SIG-M5 treated with dmso at 0.1 percent for 504 hours (cell line): ENCODE data around the gene GCNT4.
"Not testable (repeated sequence)": the region's sequence is repeated elsewhere in the genome, so short reads cannot be mapped to it uniquely, and the experiment has no call there.

ENCODE experiments used
- DNase-seq: peaks from one replicate; lab custom pipeline; 2025; ENCODE audit not compliant: unreplicated experiment; lab: John Stamatoyannopoulos, UW

GCNT4 gene, protein sequence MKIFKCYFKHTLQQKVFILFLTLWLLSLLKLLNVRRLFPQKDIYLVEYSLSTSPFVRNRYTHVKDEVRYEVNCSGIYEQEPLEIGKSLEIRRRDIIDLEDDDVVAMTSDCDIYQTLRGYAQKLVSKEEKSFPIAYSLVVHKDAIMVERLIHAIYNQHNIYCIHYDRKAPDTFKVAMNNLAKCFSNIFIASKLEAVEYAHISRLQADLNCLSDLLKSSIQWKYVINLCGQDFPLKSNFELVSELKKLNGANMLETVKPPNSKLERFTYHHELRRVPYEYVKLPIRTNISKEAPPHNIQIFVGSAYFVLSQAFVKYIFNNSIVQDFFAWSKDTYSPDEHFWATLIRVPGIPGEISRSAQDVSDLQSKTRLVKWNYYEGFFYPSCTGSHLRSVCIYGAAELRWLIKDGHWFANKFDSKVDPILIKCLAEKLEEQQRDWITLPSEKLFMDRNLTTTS

DNA sequence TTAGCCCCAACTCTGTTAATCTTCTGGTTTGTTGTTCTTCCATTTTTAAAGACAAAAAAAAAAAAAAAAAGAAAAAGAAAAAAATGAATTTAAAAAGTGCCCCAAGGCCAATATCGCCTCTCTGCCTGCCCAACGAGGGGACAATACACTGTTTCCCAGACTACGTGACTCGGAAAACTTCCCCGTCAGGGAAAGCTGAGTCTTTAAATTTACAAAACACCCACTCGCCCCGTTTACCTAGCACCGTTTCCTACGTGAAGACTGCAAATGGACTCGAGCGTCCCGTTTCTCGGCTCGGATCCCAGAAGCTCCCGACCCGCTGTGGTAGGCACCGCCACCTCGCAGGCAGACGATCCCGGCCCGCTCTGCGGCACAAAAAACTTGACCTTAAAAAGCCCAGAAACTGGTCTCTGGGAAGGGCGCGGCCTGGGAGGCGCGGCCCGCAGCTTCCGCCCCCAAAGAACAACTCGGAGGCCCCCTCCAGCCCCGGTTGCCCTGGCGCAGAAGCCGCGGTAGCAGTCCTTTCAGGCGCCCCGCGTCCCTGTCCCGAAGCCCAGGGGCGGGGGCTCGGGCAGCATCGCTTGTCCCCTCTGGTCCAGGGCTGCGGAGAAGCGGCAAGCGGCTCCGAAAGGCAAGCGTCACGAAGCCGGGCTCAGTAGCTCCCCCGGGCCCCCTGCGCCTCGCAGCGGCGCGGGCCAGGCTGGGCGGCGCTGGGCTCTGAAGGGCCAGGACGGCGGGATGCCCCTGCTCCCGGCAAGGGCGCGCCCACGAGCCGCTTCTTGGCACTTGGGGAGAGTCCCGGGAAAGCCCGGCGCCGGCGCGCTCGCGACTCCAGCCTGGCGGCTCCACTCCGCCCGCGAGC, at the start of gene GCNT4:
Gene GCNT4 (minus strand): TSS at position 367 of the 862 bp plus-strand sequence. CDS start 22,521 bp downstream, outside the sequence.
- no peak for DNase-seq

DNA sequence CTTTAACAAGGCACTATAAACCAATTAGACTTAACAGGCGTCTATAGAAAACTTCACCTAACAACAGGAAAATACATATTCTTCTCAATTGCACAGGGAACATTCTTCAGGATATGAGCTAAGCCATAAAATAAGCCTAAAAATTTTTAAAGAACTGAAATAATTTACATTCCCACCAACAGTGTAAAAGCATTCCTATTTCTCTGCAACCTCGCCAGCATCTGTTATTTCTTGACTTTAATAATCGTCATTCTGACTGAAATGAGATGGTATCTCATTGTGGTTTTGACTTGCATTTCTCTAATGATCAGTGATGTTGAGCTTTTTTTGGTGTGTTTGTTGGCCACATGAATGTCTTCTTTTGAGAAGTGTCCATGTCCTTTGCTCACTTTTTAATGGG, 43.6 kb upstream of the GCNT4 start:
- DNase-seq: not testable (repeated sequence)

DNA sequence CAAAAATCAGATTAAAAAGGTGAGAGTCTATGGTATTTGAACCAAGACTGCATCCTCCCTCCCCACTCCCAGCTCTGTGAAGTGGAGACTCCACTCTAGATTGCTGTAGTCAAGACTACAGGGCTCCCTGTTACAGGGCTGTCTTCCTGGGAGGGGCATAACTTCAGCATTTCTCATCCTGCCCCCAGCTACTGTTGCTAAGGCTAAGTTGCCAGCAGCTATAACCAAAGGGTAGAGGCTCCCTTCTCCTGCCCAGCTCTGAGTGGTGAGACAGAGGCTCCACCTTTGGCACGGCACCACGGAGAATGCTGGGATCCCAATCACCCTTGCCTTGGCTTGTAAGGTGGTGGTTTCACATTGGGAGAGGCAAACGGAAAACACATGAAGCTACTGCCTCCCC, 39.2 kb upstream of the GCNT4 start:
- no peak for DNase-seq

DNA sequence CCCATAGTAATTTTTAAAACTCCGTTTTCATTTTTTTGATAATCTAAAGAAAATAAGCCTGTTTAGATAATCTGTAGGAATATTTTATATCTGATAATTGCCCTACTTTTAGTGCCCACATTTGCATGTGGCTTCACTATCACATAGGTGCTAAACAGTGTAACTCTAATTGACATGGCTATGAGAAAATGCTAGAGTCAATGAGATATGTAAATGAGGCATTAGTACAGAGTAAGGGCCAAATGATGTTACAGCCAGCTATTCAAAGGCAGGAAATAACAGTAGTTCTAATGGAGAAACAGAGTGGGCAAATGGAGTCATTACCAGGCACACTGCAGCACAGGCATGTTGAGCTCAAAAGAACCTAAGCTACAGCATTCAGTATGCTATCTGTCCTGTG, 37.3 kb upstream of the GCNT4 start:
- no peak for DNase-seq

DNA sequence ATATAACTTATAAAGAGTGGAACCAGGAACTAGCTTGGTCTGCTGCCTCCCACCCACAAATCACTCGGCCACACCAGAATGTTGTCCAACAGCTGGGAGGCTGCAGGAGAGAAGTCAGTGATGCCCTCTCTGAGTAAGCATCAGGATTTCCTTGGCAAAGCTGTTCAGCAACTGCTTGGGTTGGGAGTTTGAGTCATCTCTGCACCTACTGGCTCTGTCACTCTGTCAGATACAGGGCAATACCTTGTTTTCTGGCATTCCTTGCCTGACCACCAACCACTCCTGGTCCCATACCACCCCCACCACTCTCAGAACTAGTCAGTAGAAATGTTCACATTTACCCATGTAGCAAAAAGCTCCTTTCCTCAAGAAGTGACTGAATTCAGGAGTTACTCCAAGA, 36.8 kb upstream of the GCNT4 start:
- DNase-seq: no peak

DNA sequence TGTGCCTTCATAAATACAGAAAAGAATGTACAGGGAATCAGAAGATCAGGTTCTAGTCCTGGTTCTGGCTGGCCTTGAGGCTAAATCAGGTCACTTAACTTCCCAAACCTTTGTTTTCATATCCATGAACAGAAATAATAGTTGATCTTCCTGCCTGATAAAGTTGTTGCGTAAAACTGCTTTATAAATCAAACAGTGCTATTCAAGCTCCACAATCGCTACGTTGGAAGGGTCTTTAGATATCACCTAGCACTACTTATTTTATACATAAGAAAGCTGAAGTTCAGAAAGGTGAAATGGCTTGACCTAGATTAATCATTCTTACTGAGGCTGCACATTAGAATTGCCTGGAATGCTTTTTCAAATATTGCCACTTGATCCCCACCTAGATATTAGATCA, 36.3 kb upstream of the GCNT4 start:
- no peak for DNase-seq

- no peak for DNase-seq
These were observed 29.2 kb upstream of the GCNT4 start for GRCh38 chr5:75081510-75081909.

- not testable (repeated sequence) for DNase-seq
These were observed 27.0 kb upstream of the GCNT4 start for GRCh38 chr5:75079346-75079745.

DNA sequence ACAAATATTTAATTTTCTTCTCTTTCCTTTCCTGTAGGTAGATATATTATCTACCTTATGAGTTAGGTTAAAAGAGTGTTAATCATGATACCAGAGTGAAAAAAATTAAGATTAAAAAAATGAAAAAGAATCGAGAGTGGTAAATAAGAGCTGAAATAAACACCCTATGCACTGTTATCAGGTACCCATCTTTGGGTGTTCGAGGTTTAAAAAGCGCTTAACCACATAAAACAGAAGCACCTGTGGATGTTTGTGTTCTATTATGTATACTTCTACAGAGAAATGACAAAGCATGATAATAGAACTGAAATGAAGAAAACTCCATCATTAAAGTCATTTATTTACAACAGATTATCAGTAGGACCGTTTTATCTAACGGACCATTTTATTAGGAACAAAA, 25.7 kb upstream of the GCNT4 start:
- DNase-seq: no peak

DNA sequence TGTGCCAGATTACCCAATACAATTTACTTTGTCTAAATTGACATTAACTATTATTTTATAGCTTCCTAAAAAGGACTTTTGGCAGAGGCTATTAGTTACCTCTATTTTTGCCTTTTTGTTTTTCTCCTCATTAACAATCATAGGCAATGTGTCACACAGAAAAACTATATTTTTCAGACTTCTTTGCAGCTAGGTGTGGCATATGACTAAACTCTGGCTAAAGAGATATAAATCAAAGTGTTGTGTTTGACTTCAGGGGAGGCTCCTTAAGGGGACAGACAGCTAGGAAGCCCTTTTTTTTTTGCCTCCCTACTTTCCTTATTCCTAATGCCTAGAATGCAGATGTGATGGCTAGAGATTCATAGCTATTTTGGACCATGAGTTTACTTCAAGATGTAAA, 19.7 kb upstream of the GCNT4 start:
- no peak for DNase-seq

- no peak for DNase-seq
These were observed 18.7 kb upstream of the GCNT4 start for GRCh38 chr5:75071100-75071499.

GRCh38 chr5:75067434-75067833, 15.1 kb upstream of the GCNT4 start:
- DNase-seq: no peak

GRCh38 chr5:75062925-75063531, 10.7 kb upstream of the GCNT4 start:
- no peak for DNase-seq

GRCh38 chr5:75059912-75060545, 7.7 kb upstream of the GCNT4 start:
- no peak for DNase-seq

DNA sequence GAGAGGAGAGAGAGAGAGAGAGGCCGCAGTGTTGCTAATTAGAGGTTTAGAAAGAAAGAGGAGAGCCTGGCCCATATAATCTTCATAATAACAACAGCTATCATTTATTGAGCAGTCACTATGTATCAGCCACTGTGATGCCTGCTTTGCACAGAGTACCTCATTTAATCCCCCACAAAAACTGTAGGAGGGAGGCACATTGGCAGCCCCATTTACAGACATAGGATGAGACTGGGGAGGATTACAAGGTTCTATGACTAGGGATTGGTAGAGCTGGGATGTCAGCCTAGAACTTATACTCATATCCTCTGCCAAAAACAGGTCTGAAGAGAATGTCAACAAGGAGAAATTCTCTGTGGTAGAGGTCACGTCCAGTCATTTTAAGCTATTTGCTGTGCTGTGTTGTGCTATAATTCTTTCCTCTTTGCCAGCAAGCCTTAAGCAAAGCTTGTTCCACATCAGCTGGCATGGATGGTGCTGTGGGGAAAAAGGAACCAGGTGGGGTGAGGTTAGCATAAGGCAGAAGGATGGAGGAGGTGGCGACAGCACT, 6.7 kb upstream of the GCNT4 start:
- no peak for DNase-seq

DNA sequence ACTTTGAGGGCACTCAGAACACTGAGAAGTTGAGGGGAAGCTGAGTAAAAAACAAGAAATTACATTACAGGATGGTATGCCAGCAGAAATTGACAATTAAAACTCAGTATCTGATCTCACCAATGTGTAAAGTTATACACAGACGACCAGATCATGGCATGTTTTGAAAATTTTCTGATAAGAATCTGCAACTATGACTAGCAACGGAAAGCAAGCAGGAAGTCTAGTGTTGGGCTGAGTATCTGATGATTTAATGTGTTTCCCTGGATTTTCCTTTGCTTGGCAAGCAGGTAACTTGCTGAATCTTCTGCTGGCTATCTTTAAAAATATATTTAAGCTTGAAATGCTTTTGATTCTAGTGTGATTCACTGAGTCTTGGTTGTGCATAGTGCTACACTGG, 5.2 kb upstream of the GCNT4 start:
- no peak for DNase-seq

- DNase-seq: no peak
These were observed 3.4 kb upstream of the GCNT4 start for GRCh38 chr5:75055727-75056144.

GRCh38 chr5:75054134-75054930, 2.0 kb upstream of the GCNT4 start:
- no peak for DNase-seq

DNA sequence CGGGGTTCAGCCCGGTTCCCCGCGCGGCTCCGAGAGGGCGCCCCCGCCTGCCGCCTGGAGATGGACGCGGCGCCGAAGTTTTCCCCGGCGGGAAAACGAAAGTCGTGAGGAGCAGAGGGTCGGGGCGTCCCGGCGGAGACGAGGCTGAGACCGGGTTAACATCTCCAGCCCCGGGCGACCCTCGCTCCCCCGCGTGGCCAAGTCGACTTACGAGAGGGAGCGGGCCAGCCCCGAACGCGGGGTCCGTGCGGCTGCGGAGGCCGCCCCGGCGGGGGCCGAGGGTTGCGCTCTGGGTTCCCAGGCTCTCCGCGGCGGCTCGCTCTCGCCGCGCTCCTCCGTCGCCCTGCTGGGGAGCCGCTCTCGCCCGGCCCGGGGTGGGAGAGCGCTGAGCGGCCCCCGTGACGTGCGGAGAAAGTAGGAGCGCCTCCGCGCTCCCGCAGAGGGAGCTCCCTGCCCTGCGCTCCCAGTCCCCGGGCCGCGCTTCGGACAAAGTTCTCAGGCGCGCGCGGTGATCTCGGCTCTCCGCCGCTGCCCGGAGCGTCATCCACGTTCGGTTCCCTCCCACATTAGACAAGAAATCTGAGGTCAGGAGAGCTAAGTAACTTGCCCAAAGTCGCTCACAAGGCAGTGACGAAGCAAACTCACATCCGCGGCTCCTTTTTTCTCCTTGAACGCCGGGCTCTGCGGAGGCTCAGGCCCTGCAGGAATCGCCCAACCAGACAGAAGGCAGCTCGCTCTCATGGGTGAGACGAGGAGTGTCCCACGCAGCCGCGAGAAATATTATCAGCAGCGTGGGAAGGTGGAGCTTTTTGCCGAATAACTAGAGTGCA, 1.2 kb upstream of the GCNT4 start:
- DNase-seq: peak; percentile 25
